ENCODE data around the gene SEPTIN11.

Gene SEPTIN11

GRCh38 chr4:76949276-76950051 is at the start of gene SEPTIN11:
SEPTIN11 (plus strand) TSS chr4:76949752; CDS start chr4:76949904, 152 bp downstream.
- DNase-seq (ENCODE audit: low read depth, low spot score): no peak
- peak within 1 kb of the TSS; percentile 61 for H3K27ac ChIP-seq

- DNase-seq (ENCODE audit: low read depth, low spot score): no peak
- no peak overlapping the region for H3K27ac ChIP-seq
Observed at GRCh38 chr4:76902233-76902890, 47.2 kb upstream of the SEPTIN11 start.

GRCh38 chr4:76904646-76905190 is 44.8 kb upstream of the SEPTIN11 start:
- DNase-seq (ENCODE audit: low read depth, low spot score): no peak
- peak overlapping the region; percentile 25 for H3K27ac ChIP-seq

GRCh38 chr4:76905521-76905920 is 44.0 kb upstream of the SEPTIN11 start:
- H3K27ac ChIP-seq: no peak overlapping the region
- DNase-seq (ENCODE audit: low read depth, low spot score): no peak

- DNase-seq (ENCODE audit: low read depth, low spot score): no peak
- no peak overlapping the region for H3K27ac ChIP-seq
Observed at GRCh38 chr4:76909711-76910110, 39.8 kb upstream of the SEPTIN11 start.

GRCh38 chr4:76920715-76921114 is 28.8 kb upstream of the SEPTIN11 start:
- no peak for DNase-seq (ENCODE audit: low read depth, low spot score)
- no peak overlapping the region for H3K27ac ChIP-seq

GRCh38 chr4:76923619-76924357 is 25.8 kb upstream of the SEPTIN11 start:
- no peak for DNase-seq (ENCODE audit: low read depth, low spot score)
- H3K27ac ChIP-seq: peak overlapping the region; percentile 10

GRCh38 chr4:76926841-76927240 is 22.7 kb upstream of the SEPTIN11 start:
- H3K27ac ChIP-seq: no peak overlapping the region
- no peak for DNase-seq (ENCODE audit: low read depth, low spot score)

GRCh38 chr4:76930685-76931084 is 18.9 kb upstream of the SEPTIN11 start:
- H3K27ac ChIP-seq: peak overlapping the region; percentile 79
- no peak for DNase-seq (ENCODE audit: low read depth, low spot score)

GRCh38 chr4:76931087-76931486 is 18.5 kb upstream of the SEPTIN11 start:
- H3K27ac ChIP-seq: peak overlapping the region; percentile 79

GRCh38 chr4:76931576-76932276 is 17.8 kb upstream of the SEPTIN11 start:
- peak overlapping the region; percentile 79 for H3K27ac ChIP-seq
- no peak for DNase-seq (ENCODE audit: low read depth, low spot score)

More at GRCh38 chr4:76931087-76931486, 18.5 kb upstream of the SEPTIN11 start:
- peak; percentile 83 for DNase-seq (ENCODE audit: low read depth, low spot score)

GRCh38 chr4:76939184-76939583 is 10.4 kb upstream of the SEPTIN11 start:
- H3K27ac ChIP-seq: no peak overlapping the region
- DNase-seq (ENCODE audit: low read depth, low spot score): no peak

GRCh38 chr4:76943129-76943620 is 6.4 kb upstream of the SEPTIN11 start:
- no peak for DNase-seq (ENCODE audit: low read depth, low spot score)
- H3K27ac ChIP-seq: no peak overlapping the region

- H3K27ac ChIP-seq: no peak overlapping the region
Observed at GRCh38 chr4:76943790-76944189, 5.8 kb upstream of the SEPTIN11 start.

GRCh38 chr4:76947369-76947768 is 2.2 kb upstream of the SEPTIN11 start:
- DNase-seq (ENCODE audit: low read depth, low spot score): no peak
- no peak overlapping the region for H3K27ac ChIP-seq

More at GRCh38 chr4:76943790-76944189, 5.8 kb upstream of the SEPTIN11 start:
- no peak for DNase-seq (ENCODE audit: low read depth, low spot score)

- peak overlapping the region; percentile 61 for H3K27ac ChIP-seq
- DNase-seq (ENCODE audit: low read depth, low spot score): no peak
Observed at GRCh38 chr4:76948443-76949275, 893 bp upstream of the SEPTIN11 start.

GRCh38 chr4:76950052-76950955 is 752 bp downstream of the SEPTIN11 start:
- DNase-seq (ENCODE audit: low read depth, low spot score): no peak
- peak overlapping the region; percentile 61 for H3K27ac ChIP-seq

Measured in epithelial cell of prostate (primary cell).